Liver (tissue), 9 donors: ENCODE data around the gene CDKN2B-AS1. TPM values are rescaled to one million over a fixed set of nuclear protein-coding genes. Genes with fewer than 3 reads are reported as not detected.
"Not testable (repeated sequence)": the region's sequence is repeated elsewhere in the genome, so short reads cannot be mapped to it uniquely, and the experiment has no call there.

Experiments
- DNase-seq: peaks from one replicate; pipeline ENCODE4 v3.0.0-alpha.2; 2017; ENCODE audit warnings: low spot score
- H3K27ac ChIP-seq, 2 donors: one replicate each; pipeline ENCODE4 v1.7.0; 2013; ENCODE audit warnings: inconsistent platforms in 2 of 2, low read length in 2 of 2, control low read depth in 1 of 2, low read depth in 1 of 2, mild to moderate bottlenecking in 1 of 2
- H3K27me3 ChIP-seq, 4 donors: one replicate each; pipeline versions ENCODE4 v1.6.1 to v1.7.0; 2013; ENCODE audit warnings: low read length in 3 of 4, inconsistent platforms in 1 of 4, mild to moderate bottlenecking in 1 of 4, moderate library complexity in 1 of 4; ENCODE audit not compliant: control insufficient read depth in 4 of 4, insufficient read depth in 4 of 4
- H3K36me3 ChIP-seq, 4 donors: one replicate each; pipeline versions ENCODE4 v1.6.1 to v1.7.0; 2013; ENCODE audit warnings: low read length in 3 of 4, mild to moderate bottlenecking in 3 of 4, low read depth in 1 of 4, moderate library complexity in 1 of 4; ENCODE audit not compliant: control insufficient read depth in 4 of 4, insufficient read depth in 3 of 4
- H3K4me1 ChIP-seq, 4 donors: one replicate each; pipeline versions ENCODE4 v1.6.1 to v1.7.0; 2013; ENCODE audit warnings: low read length in 3 of 4, mild to moderate bottlenecking in 3 of 4, moderate library complexity in 1 of 4; ENCODE audit not compliant: control insufficient read depth in 4 of 4, insufficient read depth in 4 of 4
- H3K4me3 ChIP-seq, 3 donors: one replicate each; pipeline versions ENCODE4 v1.6.1 to v1.7.0; 2013; ENCODE audit warnings: low read length in 3 of 3, control low read depth in 1 of 3, low read depth in 1 of 3, mild to moderate bottlenecking in 1 of 3
- H3K9ac ChIP-seq, 2 donors: one replicate each; pipeline ENCODE4 v1.7.0; 2013; ENCODE audit warnings: low read length in 2 of 2, mild to moderate bottlenecking in 2 of 2, moderate library complexity in 2 of 2, control low read depth in 1 of 2, low read depth in 1 of 2
- H3K9me3 ChIP-seq, 4 donors: one replicate each; pipeline versions ENCODE4 v1.6.1 to v1.7.0; 2013; ENCODE audit warnings: low read length in 3 of 4; ENCODE audit not compliant: control insufficient read depth in 4 of 4
- EGR1 ChIP-seq, 2 donors: IDR thresholded peaks; 2 replicates each; pipeline ENCODE4 v1.6.1; 2016 to 2018; ENCODE audit warnings: antibody characterized with exemption in 2 of 2, low read depth in 2 of 2
- FOXA1 ChIP-seq: IDR thresholded peaks from 2 replicates; pipeline ENCODE4 v1.6.1; 2016; ENCODE audit warnings: antibody characterized with exemption
- FOXA2 ChIP-seq: IDR thresholded peaks from 2 replicates; pipeline ENCODE4 v1.6.1; 2016; ENCODE audit warnings: antibody characterized with exemption
- GABPA ChIP-seq, 2 donors: IDR thresholded peaks in 1 of 2; conservative IDR thresholded peaks in 1 of 2; 2 replicates each; pipeline ENCODE4 v1.6.1; 2016; ENCODE audit warnings: antibody characterized with exemption in 2 of 2, mild to moderate bottlenecking in 1 of 2, moderate library complexity in 1 of 2
- HNF4G ChIP-seq: IDR thresholded peaks from 2 replicates; pipeline ENCODE4 v1.6.1; 2016; ENCODE audit warnings: antibody characterized with exemption
- JUND ChIP-seq, 2 donors: IDR thresholded peaks; 2 replicates each; pipeline ENCODE4 v1.6.1; 2016; ENCODE audit warnings: antibody characterized with exemption in 2 of 2
- NR2F2 ChIP-seq: IDR thresholded peaks from 2 replicates; pipeline ENCODE4 v1.6.1; 2016; ENCODE audit warnings: antibody characterized with exemption
- RAD21 ChIP-seq, 2 donors: IDR thresholded peaks; 2 replicates each; pipeline ENCODE4 v1.6.1; 2016; ENCODE audit warnings: antibody characterized with exemption in 2 of 2, mild to moderate bottlenecking in 2 of 2
- REST ChIP-seq: IDR thresholded peaks from 2 replicates; pipeline ENCODE4 v1.6.1; 2016; ENCODE audit warnings: antibody characterized with exemption, mild to moderate bottlenecking
- RXRA ChIP-seq, 2 donors: IDR thresholded peaks; 2 replicates each; pipeline ENCODE4 v1.6.1; 2017 to 2018; ENCODE audit warnings: antibody characterized with exemption in 2 of 2, mild to moderate bottlenecking in 1 of 2
- TAF1 ChIP-seq: conservative IDR thresholded peaks from 2 replicates; pipeline ENCODE4 v1.6.1; 2016; ENCODE audit warnings: antibody characterized with exemption, mild to moderate bottlenecking
- YY1 ChIP-seq: IDR thresholded peaks from 2 replicates; pipeline ENCODE4 v1.6.1; 2016; ENCODE audit warnings: antibody characterized with exemption, mild to moderate bottlenecking
- WGBS: extraction: QIAGEN DNeasy Blood & Tissue Kit; methylation state at CpG from one replicate; pipeline ENCODE4 v1.1.7; 2013; 5-methylcytosine and 5-hydroxymethylcytosine counted together
- polyA plus RNA-seq, 2 donors: library from polyadenylated mRNA; stranded (reverse) in 1 of 2; unstranded in 1 of 2; fragments of 200-250 nt in 1 of 2; fragments of >200 nt in 1 of 2; fragmentation: Nextera tagmentation in 1 of 2; extraction: Ambion mirVana in 1 of 2; gene quantifications; one replicate each; pipeline versions ENCODE4 v1.2.1 to v1.2.3, GENCODE V29; 2013 to 2015
- total RNA-seq, 2 donors: library from RNA; depleted of rRNA; stranded (reverse); fragments of >200 nt; gene quantifications; one replicate each; pipeline ENCODE4 v1.2.3, GENCODE V29; 2014
- TF ChIP-seq, protein P1 (sequence below): IDR thresholded peaks from 2 replicates; pipeline ENCODE4 v1.6.1; 2016; ENCODE audit warnings: antibody characterized with exemption
- TF ChIP-seq, protein P2 (sequence below): IDR thresholded peaks from 2 replicates; pipeline ENCODE4 v1.6.1; 2016; ENCODE audit warnings: antibody characterized with exemption
- donor health status: healthy.
- donor health status: healthy.
- donor health status: healthy.
- donor health status: healthy.
- donor health status: healthy.

Gene CDKN2B-AS1
- total and polyA plus RNA-seq, 4 donors = 0.08 to 0.42 TPM; not detected in 2

GRCh38 chr9:21945606-21946005, 49.0 kb upstream of the CDKN2B-AS1 start (continued):
- TF ChIP-seq REST (no peak), FOXA2 (no peak), FOXA1 (no peak), EGR1 (IDR thresholded peaks at IDR 0.05; ENCODE audit: low read depth in 2 of 2) (no peak), YY1 (no peak)

GRCh38 chr9:21958833-21959232, 35.8 kb upstream of the CDKN2B-AS1 start:
- Histone ChIP-seq H3K4me1 (no peaks in the 10 kb centered on the region), H3K9me3 (no peaks in the 10 kb centered on the region), H3K36me3 (no peaks in the 10 kb centered on the region), H3K4me3 (no peak overlapping the region), H3K27ac (no peak overlapping the region), H3K9ac (no peak overlapping the region), H3K27me3 (peaks cover 0 to 4% (median 0%) of the 10 kb centered on the region in 4 donors)
- 94% methylated on average over 2 of the region's 2 CpGs for WGBS
- TF ChIP-seq, protein P1, sequence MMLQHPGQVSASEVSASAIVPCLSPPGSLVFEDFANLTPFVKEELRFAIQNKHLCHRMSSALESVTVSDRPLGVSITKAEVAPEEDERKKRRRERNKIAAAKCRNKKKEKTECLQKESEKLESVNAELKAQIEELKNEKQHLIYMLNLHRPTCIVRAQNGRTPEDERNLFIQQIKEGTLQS = no peak
- TF ChIP-seq YY1 (no peak), GABPA (IDR thresholded peaks at IDR 0.05 in 1 of 2, conservative IDR thresholded peaks at IDR 0.05 in 1 of 2) (no peak), RAD21 (IDR thresholded peaks at IDR 0.05) (no peak), FOXA1 (no peak), HNF4G (no peak), RXRA (IDR thresholded peaks at IDR 0.05) (no peak), NR2F2 (no peak)
- DNase-seq = no peak

- H3K36me3 ChIP-seq, H3K4me3 ChIP-seq, H3K9me3 ChIP-seq, H3K4me1 ChIP-seq, H3K27ac ChIP-seq, DNase-seq, H3K27me3 ChIP-seq, H3K9ac ChIP-seq: not testable (repeated sequence)
- 90% methylated on average over 33 of the region's 33 CpGs for WGBS
These were observed 35.3 kb upstream of the CDKN2B-AS1 start for GRCh38 chr9:21959268-21959667.

DNA sequence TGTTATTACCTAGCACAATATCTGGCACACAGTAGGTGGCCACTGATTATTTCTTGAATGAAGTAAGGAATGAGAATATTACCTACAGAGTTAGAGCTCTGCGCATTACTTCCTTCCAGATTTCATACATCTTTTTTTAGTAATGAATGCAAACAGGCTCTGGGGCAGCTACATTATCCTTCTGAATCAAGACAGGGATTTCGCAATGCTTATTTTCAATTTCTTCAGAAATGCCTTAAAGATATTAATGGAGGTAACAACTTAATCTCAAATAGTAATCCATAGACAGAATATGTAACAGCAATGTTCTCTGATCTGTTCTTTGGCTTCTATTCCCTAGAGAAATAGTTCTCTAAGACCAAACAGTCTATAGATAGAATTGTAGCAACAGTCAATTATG, 33.0 kb upstream of the CDKN2B-AS1 start:
- Histone ChIP-seq H3K9ac (no peak overlapping the region), H3K4me1 (peaks cover 6 to 13% (median 9%) of the 10 kb centered on the region in 4 donors), H3K36me3 (no peaks in the 10 kb centered on the region), H3K4me3 (no peak overlapping the region), H3K27ac (no peak overlapping the region), H3K27me3 (peaks cover 2 to 6% (median 4%) of the 10 kb centered on the region in 4 donors), H3K9me3 (no peaks in the 10 kb centered on the region)
- 90% methylated on average over 2 of the region's 2 CpGs for WGBS
- no peak for DNase-seq
- TF ChIP-seq FOXA2 = no peak
- no peak for TF ChIP-seq REST
- no peak for TF ChIP-seq FOXA1
- no peak for TF ChIP-seq NR2F2
- TF ChIP-seq, protein P2, sequence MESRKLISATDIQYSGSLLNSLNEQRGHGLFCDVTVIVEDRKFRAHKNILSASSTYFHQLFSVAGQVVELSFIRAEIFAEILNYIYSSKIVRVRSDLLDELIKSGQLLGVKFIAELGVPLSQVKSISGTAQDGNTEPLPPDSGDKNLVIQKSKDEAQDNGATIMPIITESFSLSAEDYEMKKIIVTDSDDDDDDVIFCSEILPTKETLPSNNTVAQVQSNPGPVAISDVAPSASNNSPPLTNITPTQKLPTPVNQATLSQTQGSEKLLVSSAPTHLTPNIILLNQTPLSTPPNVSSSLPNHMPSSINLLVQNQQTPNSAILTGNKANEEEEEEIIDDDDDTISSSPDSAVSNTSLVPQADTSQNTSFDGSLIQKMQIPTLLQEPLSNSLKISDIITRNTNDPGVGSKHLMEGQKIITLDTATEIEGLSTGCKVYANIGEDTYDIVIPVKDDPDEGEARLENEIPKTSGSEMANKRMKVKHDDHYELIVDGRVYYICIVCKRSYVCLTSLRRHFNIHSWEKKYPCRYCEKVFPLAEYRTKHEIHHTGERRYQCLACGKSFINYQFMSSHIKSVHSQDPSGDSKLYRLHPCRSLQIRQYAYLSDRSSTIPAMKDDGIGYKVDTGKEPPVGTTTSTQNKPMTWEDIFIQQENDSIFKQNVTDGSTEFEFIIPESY = no peak
- TF ChIP-seq YY1 = no peak
- TF ChIP-seq EGR1 (IDR thresholded peaks at IDR 0.05; ENCODE audit: low read depth in 2 of 2) = no peak
- no peak for TF ChIP-seq JUND (IDR thresholded peaks at IDR 0.05)
- TF ChIP-seq, protein P1 = no peak
- TF ChIP-seq GABPA (IDR thresholded peaks at IDR 0.05 in 1 of 2, conservative IDR thresholded peaks at IDR 0.05 in 1 of 2) = no peak
- no peak for TF ChIP-seq TAF1
